ENCODE results near the gene QRFP.

Gene QRFP

GRCh38 chr9:130902204-130903185 lies 5.9 kb upstream of the QRFP start:
- TF ChIP-seq CTCF (conservative IDR thresholded peaks at IDR 0.05) = no peak

GRCh38 chr9:130901498-130902203 lies 5.0 kb upstream of the QRFP start:
- H3K27ac ChIP-seq = peak overlapping the region; percentile 58; the same call in 1 of the 2 replicates
- TF ChIP-seq CTCF (conservative IDR thresholded peaks at IDR 0.05) = no peak

More at GRCh38 chr9:130902204-130903185, 5.9 kb upstream of the QRFP start:
- H3K27ac ChIP-seq = no peak overlapping the region

GRCh38 chr9:130900701-130901497 lies 4.3 kb upstream of the QRFP start:
- TF ChIP-seq CTCF (conservative IDR thresholded peaks at IDR 0.05) = no peak

GRCh38 chr9:130899051-130899748 lies 2.6 kb upstream of the QRFP start:
- H3K27ac ChIP-seq = no peak overlapping the region
- TF ChIP-seq CTCF (conservative IDR thresholded peaks at IDR 0.05) = no peak

More at GRCh38 chr9:130900701-130901497, 4.3 kb upstream of the QRFP start:
- H3K27ac ChIP-seq = peak overlapping the region; percentile 58

GRCh38 chr9:130898552-130898852 lies 1.9 kb upstream of the QRFP start:
- TF ChIP-seq CTCF (conservative IDR thresholded peaks at IDR 0.05) = no peak

GRCh38 chr9:130897848-130898551 lies 1.4 kb upstream of the QRFP start:
- H3K27ac ChIP-seq = no peak overlapping the region
- no peak for TF ChIP-seq CTCF (conservative IDR thresholded peaks at IDR 0.05)

More at GRCh38 chr9:130898552-130898852, 1.9 kb upstream of the QRFP start:
- no peak overlapping the region for H3K27ac ChIP-seq
